GM21619 (cell line): ENCODE results near the gene ATP1B3.
"Not testable (repeated sequence)": the region's sequence is repeated elsewhere in the genome, so short reads cannot be mapped to it uniquely, and the experiment has no call there.

ENCODE experiments used
- ATAC-seq: cut with Tn5 transposase; IDR thresholded peaks from one replicate; pipeline ENCODE4 v1.9.1; 2021; ENCODE audit not compliant: unreplicated experiment

Gene ATP1B3

DNA sequence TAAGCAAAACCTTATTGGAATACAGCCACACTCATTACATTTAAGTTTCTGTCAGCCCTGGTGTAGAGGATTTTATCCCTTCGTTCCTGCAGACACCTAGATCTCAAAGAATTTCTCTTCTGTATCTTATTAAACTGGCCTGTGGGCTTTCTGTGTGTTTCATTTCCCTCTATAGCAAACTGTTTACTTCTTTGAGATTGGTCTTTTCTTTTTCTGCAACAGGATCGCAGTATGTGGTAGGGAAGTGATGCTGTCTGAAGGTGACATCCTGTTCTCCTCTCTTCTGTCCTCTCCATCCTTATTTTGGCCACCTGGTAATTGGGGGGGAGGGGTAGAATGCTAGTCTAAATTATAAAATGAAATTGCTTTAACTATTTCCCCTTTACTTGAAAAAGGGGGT lies 25.5 kb downstream of the ATP1B3 start:
- no peak for ATAC-seq

DNA sequence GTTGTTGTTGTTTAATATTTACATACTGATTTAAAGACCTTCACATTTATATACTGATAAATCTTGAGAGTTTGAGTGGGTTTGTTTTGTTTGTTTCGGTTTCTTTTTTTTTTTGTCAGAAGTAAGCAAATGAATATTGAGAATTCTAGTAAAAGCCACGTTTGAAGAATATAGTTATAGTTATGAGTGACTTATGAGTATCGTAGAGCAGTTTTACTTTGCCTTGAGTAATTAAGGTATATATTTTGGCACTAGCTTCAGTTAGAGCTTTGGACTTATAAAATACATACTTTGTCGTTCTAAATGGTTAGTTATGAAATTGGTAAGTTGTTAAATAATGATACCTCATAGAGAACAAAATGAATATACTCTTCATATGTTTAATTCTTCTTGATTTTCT lies 27.8 kb downstream of the ATP1B3 start:
- ATAC-seq: no peak

DNA sequence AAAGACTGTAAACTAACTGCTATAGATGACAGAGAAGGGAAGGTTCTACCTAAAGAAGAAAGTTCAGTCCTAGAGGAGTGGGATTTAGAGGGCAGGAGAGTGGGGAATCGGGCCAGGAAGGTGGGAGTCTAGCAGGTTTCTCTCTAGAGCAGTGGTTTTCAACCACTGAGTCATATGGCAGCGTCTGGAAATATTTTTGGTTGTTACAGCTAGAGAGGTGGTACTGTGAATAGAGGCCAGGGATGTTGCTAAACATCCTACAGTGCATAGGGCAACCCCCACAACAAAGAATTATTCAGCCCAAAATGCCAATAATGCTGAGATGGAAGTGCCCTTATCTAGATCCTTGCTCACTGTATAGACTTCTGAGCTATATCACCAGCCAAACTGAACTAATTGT lies 28.7 kb downstream of the ATP1B3 start:
- ATAC-seq: no peak

DNA sequence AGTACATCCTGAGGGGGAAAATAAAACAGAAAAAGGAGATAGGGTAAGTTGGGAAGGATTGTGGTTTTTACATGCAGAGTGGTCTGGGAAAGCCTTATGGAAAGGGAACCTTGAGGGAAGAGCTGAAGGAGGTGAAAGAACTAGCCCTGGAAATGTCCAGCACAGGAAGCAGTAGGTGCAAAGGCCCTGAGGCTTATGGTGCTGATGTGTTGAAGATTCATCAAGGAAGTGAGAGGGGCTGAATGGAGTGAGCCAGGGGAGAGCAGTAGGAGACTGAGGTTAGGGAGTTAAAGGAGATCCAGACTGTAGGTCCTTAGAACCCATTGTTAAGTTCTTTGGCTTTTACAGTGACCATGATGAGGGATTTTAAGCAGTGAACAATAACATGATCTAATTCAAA lies 33.0 kb downstream of the ATP1B3 start:
- no peak for ATAC-seq

DNA sequence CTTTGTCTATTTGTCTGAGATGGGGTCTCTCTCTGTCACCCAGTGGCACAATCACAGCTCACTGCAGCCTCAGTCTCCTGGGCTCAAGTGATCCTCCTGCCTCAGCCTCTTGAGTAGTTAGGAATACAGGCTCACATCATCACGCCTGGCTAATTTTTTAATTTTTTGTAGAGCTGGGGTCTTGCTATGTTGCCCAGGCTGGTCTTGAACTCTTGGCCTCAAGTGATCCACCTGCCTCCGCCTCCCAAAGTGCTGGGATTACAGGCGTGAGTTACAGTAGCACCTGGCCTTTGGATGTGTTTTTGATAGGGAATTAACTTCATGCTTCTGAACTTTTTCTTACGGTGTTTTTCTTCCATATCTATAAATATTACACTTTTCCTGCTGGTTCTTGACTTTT lies 33.5 kb downstream of the ATP1B3 start:
- not testable (repeated sequence) for ATAC-seq

DNA sequence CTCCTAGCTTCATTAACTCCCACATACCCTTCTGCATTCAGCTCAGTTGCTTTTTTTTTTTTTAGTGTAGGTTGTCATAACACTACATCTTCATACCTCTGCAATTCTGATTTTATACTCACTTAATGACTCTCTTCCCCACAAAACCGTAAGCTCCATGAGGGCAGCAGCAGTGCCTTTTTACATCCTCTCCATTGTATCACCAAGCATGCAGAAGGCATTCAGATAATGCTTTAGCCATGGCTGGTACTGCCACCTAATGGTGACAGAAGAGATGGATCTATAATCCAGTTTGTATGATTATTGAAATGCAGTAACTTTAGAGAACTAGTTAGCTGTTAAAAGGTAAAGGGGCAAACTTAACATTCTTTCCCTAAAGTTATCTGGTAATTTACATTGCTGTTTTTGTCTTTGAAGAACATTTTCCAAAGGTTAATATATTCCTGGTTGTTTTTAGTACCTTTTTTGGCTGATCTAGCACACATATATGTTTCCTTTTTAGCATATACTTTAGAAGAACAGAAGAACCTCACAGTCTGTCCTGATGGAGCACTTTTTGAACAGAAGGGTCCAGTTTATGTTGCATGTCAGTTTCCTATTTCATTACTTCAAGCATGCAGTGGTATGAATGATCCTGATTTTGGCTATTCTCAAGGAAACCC lies 36.8 kb downstream of the ATP1B3 start:
- peak; percentile 58 for ATAC-seq

DNA sequence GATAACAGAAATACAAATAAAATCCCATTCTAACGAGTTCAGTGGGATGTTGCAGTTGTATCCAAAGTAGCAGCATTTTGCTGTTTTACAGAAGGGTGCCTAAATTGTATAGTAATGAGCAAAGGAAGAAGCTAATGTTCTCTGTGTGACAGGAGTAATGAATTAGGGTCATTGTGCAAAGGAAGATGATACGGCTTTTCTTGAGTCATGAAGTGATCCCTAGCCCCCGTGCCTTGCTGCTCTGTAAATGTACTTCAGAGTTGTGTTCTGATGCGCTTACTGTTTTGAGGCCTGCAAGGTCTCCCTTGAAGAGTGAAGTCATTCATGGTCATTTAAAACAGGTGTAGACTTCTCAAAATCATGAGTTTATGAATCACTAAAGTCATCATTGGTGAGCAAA lies 37.9 kb downstream of the ATP1B3 start:
- ATAC-seq: no peak

DNA sequence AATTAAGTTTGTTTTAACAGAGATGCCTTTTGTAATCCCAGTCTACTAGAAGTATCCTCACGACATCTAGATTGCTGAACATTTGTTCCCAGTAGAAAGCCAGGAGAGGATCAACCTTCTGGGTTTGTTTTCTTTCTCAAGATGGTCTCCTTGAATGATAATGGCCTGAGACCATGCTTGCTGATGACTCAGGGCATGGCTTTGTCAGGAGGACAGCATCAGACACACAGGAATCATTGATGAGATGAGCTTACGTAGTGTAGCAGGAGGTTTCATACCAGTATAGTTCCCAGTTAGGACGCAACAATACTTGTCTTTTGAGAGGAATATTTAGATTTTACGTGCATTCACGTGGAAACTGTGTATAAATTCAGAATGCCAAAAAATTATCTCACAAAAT lies 38.6 kb downstream of the ATP1B3 start:
- no peak for ATAC-seq

DNA sequence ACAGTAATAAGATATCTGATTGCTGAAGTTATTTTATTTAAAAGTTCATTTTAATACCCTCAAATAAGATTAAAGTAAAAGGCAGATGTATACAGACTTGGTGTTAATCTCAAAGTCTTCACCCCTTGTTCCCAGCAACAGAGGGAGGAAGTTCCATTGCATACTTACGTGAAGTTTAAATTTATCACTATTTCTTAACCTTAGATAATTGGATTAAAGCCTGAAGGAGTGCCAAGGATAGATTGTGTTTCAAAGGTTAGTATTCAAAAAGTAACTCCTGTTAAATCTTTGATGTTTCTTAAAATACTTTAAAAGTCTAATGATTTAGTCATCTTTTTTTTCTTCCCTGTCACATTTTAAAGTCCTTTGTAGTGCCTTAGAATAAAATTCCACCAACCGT lies 39.3 kb downstream of the ATP1B3 start:
- no peak for ATAC-seq

DNA sequence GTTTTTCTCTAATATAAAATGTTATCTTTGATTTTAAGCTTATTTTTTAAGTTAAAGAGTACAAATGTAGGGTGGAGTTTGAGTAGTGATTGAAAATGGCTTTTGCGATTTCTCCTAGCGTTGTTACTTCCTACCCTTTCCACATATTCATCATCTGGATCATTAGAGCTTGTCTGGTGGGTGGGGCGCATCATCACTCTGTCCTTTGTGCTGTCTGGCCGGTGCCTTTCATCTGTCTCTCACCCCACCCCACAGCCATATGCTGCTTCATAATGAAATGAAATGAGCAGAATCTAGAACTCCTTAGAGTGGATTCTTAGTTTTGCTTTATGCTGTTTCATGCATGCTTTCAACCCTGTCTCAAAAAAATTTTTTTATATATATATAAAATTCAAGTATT lies 44.3 kb downstream of the ATP1B3 start:
- no peak for ATAC-seq

DNA sequence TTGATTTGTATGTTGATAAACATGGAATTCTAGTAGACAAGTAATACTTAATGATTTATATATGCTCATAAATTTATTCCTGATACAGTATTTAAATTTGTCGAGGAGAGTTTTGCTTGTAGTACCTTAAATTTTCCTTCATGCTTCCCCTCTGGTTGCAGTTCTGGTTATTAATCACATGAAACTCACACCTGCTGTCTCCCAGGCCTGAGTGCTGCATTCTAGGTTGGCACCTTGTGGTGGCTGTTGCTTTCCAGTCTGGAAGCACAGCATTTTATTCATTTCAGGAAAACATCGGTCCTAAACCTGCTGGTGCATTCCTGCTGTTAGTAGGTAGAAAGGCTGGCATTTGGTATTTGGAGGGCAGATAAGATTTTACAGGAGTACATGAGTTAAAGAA lies 44.9 kb downstream of the ATP1B3 start:
- ATAC-seq: no peak

DNA sequence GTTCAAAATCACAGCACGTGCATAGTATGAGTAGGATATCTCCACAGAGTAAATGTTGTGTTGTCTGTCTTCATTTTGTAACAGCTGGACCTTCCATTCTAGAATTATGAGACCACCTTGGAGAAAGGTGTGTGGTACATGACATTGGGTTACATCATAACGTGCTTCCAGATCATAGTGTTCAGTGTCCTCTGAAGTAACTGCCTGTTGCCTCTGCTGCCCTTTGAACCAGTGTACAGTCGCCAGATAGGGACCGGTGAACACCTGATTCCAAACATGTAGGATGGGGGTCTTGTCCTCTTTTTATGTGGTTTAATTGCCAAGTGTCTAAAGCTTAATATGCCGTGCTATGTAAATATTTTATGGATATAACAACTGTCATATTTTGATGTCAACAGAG lies 49.2 kb downstream of the ATP1B3 start:
- ATAC-seq: not testable (repeated sequence)

DNA sequence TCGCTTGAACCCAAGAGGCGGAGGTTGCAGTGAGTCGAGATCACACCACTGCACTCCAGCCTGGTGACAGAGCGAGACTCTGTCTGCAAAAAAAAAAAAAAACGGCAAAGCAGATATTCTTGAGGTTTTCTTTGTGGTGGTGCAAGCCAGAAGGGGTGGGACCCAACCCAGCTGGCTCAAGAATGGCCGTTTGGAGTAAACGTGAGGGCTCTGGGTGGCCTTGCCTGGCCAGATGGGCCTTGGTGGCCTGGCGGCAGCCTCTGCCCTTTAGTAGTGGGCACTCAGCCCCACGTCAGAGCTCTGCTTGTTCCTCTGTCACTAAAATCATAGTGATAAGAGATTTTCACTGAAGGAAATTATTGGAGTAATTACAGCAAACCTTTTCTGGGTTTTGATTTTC lies 50.5 kb downstream of the ATP1B3 start:
- no peak for ATAC-seq

DNA sequence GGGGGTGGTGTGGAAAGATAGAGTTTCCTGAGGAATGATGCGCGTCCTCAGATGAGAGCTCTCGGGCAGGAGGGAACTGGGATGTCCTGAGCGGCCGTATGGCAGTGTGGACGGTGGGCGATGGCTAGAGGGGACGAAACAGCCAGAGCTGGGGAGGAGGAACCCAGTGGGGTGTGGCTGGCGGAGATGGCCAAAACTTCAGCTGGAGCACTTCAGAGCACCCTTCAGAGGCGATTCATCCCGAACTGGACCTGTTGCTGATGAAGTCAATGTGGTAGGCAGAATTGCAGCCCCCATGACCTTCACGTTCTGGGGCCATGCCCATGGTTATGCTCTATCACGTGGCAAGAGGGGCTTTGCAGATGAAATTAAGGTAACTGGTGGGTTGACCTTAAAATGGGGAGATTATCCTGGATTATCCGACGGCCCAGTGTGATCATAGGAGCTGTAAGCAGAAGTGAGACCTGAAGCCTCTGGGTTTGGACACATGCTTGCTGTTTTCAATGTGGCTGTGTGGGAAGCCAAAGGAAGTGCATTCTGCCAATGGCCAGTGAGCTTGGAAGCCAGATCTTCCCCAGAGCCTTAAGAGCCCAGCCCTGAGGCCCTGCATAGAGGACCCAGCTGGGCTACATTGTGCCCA lies 52.3 kb downstream of the ATP1B3 start:
- ATAC-seq: no peak

DNA sequence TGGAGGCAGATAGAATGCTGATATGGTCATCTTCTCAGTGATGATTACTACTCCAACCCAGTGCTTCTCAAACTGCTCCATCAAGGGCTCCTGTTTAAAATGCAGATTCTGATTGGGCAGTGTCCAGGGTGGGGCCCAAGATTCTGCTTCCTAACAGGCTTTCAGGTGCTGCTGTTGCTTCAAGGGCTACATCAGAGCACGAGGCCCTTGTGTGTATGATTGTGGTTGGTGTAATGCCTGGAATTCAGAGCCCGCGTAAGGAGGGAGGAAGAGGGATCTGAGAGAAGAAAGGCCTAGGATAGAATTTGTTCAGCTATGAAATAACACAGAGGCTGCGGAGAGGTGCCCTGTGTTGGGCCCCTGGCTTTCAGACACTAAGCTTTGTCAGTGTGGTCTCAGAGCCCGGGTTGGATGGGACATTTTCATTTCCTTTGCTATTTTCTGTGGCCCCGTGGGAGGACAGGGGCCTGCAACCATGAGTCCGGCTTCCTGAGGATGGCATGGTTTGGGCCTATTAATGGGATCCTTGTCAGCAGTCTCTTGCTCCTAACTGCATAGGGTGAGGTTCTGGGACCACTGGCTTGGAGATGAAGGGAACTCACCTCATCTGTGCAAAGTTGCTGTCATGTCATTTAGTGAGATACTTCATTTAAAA lies 53.0 kb downstream of the ATP1B3 start:
- no peak for ATAC-seq

DNA sequence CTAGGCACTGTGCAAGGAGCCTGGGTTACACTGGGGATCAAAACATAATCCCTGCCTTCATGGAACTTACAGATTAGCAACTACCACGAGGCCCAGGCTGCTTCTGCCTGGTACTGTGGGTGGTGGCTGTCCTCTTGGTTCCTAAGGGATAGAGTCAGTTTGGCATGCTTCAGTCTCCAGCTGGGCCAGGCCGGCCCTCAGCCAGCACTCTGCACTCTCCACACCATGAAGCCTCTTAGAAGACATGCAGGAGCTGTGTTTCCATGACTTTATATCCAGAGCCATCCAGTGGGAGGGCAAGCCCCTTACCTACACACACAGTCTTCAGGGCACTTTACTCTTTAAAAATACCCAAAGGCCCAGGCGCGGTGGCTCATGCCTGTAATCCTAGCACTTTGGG lies 54.4 kb downstream of the ATP1B3 start:
- ATAC-seq: no peak

DNA sequence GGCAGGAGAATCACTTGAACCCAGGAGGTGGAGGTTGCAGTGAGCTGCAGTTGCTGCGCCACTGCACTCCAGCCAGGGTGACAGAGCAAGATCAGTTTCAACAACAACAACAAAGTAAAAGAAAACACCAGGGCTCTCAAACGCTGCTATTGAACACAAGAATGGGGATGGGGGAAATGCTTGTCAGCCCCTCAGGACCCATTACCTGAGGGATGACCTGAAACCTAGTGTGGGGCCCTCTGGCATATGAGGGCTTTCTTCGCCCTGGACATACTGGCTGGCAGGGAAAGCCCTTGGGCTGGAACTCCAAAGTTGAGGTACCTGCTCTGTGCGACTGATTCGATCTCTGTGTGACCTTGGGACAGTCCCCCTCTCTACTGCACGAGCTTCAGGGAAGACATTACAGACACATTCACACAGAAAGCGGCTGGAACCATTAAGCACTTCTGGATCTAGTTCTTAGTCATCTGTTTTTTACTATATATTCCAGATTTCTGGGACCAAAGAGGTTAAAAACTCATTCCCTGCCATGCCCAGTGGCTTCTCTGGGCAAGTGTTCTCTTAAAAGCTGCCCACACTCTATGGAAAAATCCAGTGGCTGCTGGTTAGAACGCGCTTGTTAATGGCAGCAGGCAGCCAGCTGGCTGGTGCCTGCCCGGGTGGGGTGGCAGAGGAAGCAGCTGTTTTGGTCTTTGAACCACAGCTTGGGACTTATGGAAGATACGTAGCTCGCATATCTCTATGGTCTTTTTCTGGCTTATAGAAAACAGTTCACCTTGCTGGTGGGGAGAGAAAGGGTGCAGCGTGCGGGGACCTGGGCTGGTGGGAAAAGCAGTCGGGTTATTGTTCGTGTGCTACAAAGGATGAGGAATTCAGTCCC lies 57.2 kb downstream of the ATP1B3 start:
- no peak for ATAC-seq

DNA sequence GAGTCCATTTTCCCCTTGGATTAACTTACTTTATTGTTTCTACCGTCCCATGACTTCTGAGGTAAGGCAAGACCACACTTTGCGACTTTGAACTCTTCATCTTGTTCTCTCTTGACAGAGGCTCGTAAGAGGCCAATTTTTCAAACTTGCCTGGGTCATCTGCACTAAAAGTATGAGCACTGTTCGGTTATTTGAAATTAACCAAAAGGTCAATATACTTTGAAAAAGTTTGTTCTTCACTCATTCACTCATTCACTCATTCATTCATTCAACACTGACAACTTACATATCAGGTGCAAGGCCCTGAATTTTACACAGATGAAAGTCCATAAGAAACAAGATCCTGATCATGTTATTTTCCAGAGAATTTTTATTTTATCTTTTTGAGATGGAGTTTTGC lies 57.9 kb downstream of the ATP1B3 start:
- ATAC-seq: no peak

DNA sequence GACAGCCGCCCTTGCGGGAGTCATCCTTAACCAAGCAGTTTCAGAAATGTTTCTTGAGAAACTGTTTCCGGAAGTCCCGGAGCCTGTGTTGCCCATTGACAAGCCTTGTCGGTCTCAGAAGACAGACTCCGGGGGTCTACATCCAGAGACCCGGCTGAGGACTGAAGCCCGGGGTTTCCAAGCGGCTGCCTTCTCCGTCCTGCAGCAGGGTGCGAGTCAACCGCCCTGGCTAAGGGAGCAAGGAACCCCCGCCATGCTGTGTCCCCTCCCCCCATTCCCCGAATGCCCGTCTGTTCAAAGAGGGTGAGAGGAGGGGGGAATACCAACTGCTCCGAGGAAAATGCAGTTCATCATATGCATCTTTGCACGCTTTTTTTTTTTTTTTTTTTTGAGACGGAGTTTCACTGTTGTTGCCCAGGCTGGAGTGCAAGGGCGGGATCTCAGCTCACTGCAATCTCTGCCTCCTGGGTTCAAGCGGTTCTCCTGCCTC lies 61.6 kb downstream of the ATP1B3 start:
- no peak for ATAC-seq

DNA sequence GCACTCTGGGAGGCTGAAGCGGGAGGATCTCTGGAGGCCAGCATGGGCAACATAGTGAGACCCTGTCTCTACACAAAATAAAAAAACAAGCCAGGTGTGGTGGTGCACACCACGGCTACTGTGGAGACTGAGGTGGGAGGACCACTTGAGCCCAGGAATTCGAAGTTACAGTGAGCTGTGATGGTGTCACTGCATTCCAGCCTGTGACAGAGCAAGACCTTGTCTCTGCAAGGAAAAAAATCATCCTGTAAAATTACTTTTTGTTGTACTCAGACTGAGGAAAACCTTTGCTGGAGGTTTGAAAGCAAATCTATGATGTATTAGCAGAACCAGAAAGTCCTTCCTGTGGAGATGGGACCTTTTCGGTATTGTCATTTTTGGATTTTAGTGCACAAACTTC lies 63.3 kb downstream of the ATP1B3 start:
- no peak for ATAC-seq

DNA sequence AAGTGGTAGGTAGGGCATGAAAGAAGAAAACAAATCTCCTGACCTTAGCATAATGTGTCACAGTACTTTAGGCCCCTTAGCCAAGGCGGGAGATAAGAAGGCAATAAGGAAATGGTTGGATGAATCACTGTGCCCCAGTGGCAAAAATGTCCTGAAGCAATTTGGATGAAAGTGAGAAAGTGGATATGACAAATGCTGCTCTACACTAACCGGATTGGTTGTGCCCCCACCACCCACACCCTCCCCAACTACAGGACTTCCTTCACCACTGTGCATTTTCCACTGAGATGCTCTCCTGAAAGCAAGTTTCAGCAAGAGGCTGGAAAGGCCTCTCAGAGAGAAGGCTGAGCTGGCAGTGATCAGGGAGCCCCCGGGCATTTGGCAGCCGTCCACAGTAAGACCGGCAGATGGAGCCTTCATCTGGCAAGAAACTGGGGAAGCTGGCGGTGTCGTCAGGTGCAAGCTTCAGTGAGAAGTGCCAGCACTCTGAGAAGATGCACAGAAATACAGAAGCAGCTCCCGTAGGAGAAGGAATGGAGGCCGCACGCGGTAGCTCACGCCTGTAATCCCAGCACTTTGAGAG lies 63.8 kb downstream of the ATP1B3 start:
- ATAC-seq: no peak
